Gastroesophageal sphincter (tissue), 4 donors: Measurements from ENCODE around the gene ALDH1A1. TPM values are rescaled to one million over a fixed set of nuclear protein-coding genes. Genes with fewer than 3 reads are reported as not detected.
A peak's percentile ranks its signal among the peaks of the same experiment; 100 is the strongest.

Experiments used
- ATAC-seq: fragments of 150-250 bp; one replicate; pipeline ENCODE4 v1.9.1; 2016; ENCODE audit warnings: mild to moderate bottlenecking, moderate library complexity
- H3K27ac ChIP-seq, 4 donors: fragments of 200-600 bp; sonication (generic) in 3 of 4; 1 replicate in 3 of 4; 2 replicates in 1 of 4; pipeline ENCODE4 v1.5.1; 2016 to 2019
- H3K27me3 ChIP-seq: fragments of 200-600 bp; sonication (generic); one replicate; pipeline ENCODE4 v1.5.1; 2019
- H3K36me3 ChIP-seq, 2 donors: fragments of 200-600 bp; sonication (generic); one replicate each; pipeline ENCODE4 v1.5.1; 2019; ENCODE audit warnings: control low read depth in 1 of 2
- H3K4me1 ChIP-seq, 3 donors: fragments of 200-600 bp; sonication (generic); 1 replicate in 2 of 3; 2 replicates in 1 of 3; pipeline ENCODE4 v1.5.1; 2016 to 2019; ENCODE audit warnings: control low read depth in 2 of 3
- H3K4me3 ChIP-seq, 2 donors: fragments of 200-600 bp; sonication (generic); one replicate each; pipeline ENCODE4 v1.5.1; 2019; ENCODE audit warnings: mild to moderate bottlenecking in 1 of 2, moderate library complexity in 1 of 2
- H3K9me3 ChIP-seq, 3 donors: fragments of 200-600 bp; sonication (generic); one replicate each; pipeline ENCODE4 v1.5.1; 2017 to 2019; ENCODE audit warnings: control low read depth in 2 of 3
- EP300 ChIP-seq: sonication (generic); formaldehyde crosslinking; IDR thresholded peaks from one replicate; pipeline ENCODE4 v1.6.1; 2017; ENCODE audit warnings: antibody characterized with exemption, mild to moderate bottlenecking
- POLR2A ChIP-seq, 2 donors: fragments of 450-650 bp; IDR thresholded peaks; one replicate each; pipeline ENCODE4 v1.6.1; 2017; ENCODE audit warnings: antibody characterized with exemption in 2 of 2, mild to moderate bottlenecking in 2 of 2, moderate library complexity in 1 of 2
- POLR2AphosphoS5 ChIP-seq: sonication (generic); formaldehyde crosslinking; IDR thresholded peaks from one replicate; pipeline ENCODE4 v1.6.1; 2017; ENCODE audit warnings: antibody characterized with exemption
- WGBS, 2 donors: methylation state at CpG; one replicate each; pipeline ENCODE4 v1.1.5; 2018; ENCODE audit warnings: low coverage in 1 of 2; 5-methylcytosine and 5-hydroxymethylcytosine counted together
- total RNA-seq, 4 donors: library from RNA; depleted of rRNA; stranded (reverse); fragments of >200 nt; gene quantifications; one replicate each; pipeline ENCODE4 v1.1.0, GENCODE V29; 2016
- TF ChIP-seq, protein P1 (sequence below), 4 experiments: fragments of 200-600 bp in 2 of 4; fragments of 450-650 bp in 2 of 4; sonication (generic) in 1 of 4; IDR thresholded peaks; one replicate each; pipeline ENCODE4 v1.5.1; 2017 to 2019; ENCODE audit warnings: antibody characterized with exemption in 4 of 4, mild to moderate bottlenecking in 2 of 4, moderate library complexity in 2 of 4

ALDH1A1 gene
- total RNA-seq, 4 donors from 2014 or later, result 49.2 to 118 (median 83.9) TPM

DNA sequence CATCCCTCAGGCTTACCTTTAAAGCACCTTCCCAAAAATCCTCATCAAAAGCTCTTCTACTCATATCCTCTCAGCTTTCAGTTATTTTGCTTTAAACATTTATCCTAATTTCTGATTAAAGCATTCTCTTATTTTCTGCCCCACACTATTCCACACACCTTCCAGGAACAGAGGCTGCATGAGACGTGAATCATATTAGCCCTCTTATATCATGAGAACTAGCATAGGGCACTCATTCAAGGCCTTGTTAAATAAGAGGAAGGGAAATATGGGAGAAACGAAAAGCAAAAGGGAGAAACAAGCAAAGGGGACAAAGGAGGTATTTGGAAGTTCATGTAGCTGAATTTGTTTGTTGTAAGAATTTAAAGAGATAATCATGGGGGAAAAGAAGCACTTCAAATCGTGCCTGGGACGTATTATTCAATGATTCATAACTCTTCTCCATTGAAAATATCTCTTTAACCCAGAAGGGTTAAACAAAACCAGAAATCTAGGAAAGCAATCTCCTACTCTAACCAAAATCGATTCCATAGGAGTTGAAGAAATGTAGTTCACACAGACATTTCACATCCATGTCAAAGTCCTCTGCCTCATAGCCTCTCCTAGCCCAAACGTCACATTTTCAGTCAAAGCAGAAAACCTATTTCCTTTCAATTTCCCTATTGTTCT is 4.1 kb downstream of the ALDH1A1 start:
- WGBS, 2 donors, result 61% methylated on average over 2 to 6 of the region's 6 CpGs
- Histone ChIP-seq H3K4me3 (peak overlapping the region in 1 of 2 donors; percentile 19), H3K9me3 (no peaks in the 10 kb centered on the region), H3K27me3 (no peaks in the 10 kb centered on the region), H3K36me3 (no peaks in the 10 kb centered on the region), H3K27ac (peak overlapping the region in 2 of 4 donors; percentile 35 to 42), H3K4me1 (peaks cover 0 to 40% (median 0%) of the 10 kb centered on the region in 3 donors)
- TF ChIP-seq POLR2A (IDR thresholded peaks at IDR 0.05), result no peak
- no peak for TF ChIP-seq EP300
- no peak for TF ChIP-seq POLR2AphosphoS5
- TF ChIP-seq, protein P1, sequence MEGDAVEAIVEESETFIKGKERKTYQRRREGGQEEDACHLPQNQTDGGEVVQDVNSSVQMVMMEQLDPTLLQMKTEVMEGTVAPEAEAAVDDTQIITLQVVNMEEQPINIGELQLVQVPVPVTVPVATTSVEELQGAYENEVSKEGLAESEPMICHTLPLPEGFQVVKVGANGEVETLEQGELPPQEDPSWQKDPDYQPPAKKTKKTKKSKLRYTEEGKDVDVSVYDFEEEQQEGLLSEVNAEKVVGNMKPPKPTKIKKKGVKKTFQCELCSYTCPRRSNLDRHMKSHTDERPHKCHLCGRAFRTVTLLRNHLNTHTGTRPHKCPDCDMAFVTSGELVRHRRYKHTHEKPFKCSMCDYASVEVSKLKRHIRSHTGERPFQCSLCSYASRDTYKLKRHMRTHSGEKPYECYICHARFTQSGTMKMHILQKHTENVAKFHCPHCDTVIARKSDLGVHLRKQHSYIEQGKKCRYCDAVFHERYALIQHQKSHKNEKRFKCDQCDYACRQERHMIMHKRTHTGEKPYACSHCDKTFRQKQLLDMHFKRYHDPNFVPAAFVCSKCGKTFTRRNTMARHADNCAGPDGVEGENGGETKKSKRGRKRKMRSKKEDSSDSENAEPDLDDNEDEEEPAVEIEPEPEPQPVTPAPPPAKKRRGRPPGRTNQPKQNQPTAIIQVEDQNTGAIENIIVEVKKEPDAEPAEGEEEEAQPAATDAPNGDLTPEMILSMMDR (IDR thresholded peaks at IDR 0.05), result no peak
- ATAC-seq, result no peak

DNA sequence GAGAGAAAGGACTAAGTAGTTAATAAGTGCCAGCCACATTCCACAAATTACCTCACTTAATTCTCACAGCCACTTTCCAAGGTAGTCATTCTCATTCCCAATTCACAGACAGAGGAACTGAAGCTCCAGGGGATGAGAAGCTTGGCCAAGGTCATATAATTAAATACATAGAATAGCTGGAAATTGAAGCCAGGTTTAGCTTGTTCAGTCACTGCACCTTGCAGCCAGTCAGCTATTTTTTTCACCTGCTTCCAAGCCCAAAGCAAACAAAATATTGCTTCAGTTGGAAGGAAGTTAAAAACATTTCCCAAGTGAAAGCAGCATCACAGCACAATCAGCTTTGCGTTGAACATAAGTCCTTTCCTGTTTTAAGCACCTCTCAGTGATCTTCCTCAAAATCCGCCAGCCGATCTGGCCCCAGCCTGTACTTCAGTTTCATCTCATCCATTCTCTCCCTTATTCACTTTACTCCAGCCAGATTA is 4.8 kb downstream of the ALDH1A1 start:
- Histone ChIP-seq H3K4me3 (no peak overlapping the region), H3K9me3 (no peaks in the 10 kb centered on the region), H3K36me3 (no peaks in the 10 kb centered on the region), H3K27me3 (no peaks in the 10 kb centered on the region), H3K27ac (peak overlapping the region in 2 of 4 donors; percentile 35 to 42), H3K4me1 (peaks cover 0 to 33% (median 0%) of the 10 kb centered on the region in 3 donors)
- 70 to 81% methylated on average over 3 of the region's 3 CpGs for WGBS, 2 donors
- ATAC-seq, result no peak
- TF ChIP-seq, protein P1 (IDR thresholded peaks at IDR 0.05), result no peak
- TF ChIP-seq EP300, result no peak
- TF ChIP-seq POLR2A (IDR thresholded peaks at IDR 0.05), result no peak
- no peak for TF ChIP-seq POLR2AphosphoS5

DNA sequence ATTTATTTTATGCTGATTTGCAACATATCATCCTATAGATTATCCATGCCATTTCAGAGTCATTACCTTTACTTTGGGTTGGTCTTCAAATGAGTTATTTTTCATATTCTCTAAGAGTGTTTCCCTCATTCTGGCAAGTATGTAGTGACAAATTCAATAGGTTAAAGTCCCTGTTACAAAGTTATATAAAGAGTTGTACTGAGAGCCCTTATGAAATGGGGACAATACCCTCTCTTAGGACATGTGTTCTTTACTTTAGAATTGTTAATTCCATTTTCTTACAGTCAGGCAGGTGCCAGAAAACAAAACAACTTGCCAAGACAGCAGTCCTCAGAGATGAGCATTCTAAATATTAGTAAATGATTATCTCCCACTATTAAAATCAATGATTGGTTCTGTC is 6.0 kb downstream of the ALDH1A1 start:
- no peaks in the 10 kb centered on the region for H3K9me3 ChIP-seq
- H3K27me3 ChIP-seq, result no peaks in the 10 kb centered on the region
- TF ChIP-seq, protein P1 (IDR thresholded peaks at IDR 0.05), result no peak
- TF ChIP-seq EP300 (no peak), POLR2AphosphoS5 (no peak), POLR2A (IDR thresholded peaks at IDR 0.05) (no peak)
- H3K4me1 ChIP-seq, result peaks cover 0 to 21% (median 0%) of the 10 kb centered on the region in 3 donors
- no peak for ATAC-seq
- H3K4me3 ChIP-seq, result no peak overlapping the region
- H3K27ac ChIP-seq, result no peak overlapping the region
- no peaks in the 10 kb centered on the region for H3K36me3 ChIP-seq

DNA sequence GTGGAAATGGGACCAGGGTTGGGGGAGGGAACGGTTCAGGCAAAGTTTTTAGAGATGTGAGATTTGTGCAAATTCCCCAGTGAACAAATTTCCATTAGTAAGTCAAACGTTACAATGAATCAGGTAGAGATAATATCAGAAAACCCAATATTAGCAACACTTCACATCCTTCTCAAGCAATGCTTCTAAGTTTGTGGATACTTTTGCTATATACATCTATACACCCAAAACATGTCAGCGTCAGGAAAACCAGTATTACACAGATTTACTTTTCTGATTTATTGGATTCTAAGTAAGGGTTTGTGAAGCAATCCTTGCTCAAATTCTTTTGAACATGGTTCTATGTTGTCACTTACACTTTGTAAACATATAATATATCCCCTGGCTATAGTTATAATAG is 6.5 kb downstream of the ALDH1A1 start:
- H3K27me3 ChIP-seq, result no peaks in the 10 kb centered on the region
- H3K9me3 ChIP-seq, result no peaks in the 10 kb centered on the region
- ATAC-seq, result no peak
- no peaks in the 10 kb centered on the region for H3K36me3 ChIP-seq
- WGBS, 2 donors, result 77 to 83% methylated on average over 3 of the region's 3 CpGs
- no peak overlapping the region for H3K4me3 ChIP-seq
- peaks cover 0 to 16% (median 0%) of the 10 kb centered on the region in 3 donors for H3K4me1 ChIP-seq
- TF ChIP-seq POLR2AphosphoS5, result no peak
- TF ChIP-seq, protein P1 (IDR thresholded peaks at IDR 0.05), result no peak
- no peak for TF ChIP-seq EP300
- no peak overlapping the region for H3K27ac ChIP-seq

DNA sequence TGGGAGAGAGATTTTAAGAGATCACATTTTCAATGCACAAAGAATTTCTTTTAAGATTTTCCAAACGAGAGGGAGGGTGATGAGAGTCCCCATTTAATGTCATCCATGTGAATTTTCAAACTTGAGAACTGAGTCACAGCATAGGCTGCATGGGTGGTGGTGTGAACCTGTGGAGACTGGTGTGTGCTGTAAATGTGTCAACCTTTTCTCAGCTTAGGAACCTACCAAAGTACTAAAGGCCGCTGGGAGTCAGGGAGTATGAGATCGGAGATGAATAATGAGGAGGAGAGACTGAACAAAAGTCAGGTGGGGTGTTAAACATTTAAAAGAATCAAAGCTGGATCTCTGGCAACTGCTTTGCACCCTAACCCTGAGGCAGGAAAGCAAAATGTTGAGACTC is 7.5 kb downstream of the ALDH1A1 start:
- no peak for ATAC-seq
- 63 to 78% methylated on average over 2 to 3 of the region's 3 CpGs for WGBS, 2 donors
- H3K36me3 ChIP-seq, result no peaks in the 10 kb centered on the region
- H3K27me3 ChIP-seq, result no peaks in the 10 kb centered on the region
- H3K9me3 ChIP-seq, result no peaks in the 10 kb centered on the region
- TF ChIP-seq POLR2AphosphoS5 (no peak), POLR2A (IDR thresholded peaks at IDR 0.05) (no peak), EP300 (no peak)
- TF ChIP-seq, protein P1 (IDR thresholded peaks at IDR 0.05), result no peak
- no peak overlapping the region for H3K27ac ChIP-seq
- H3K4me3 ChIP-seq, result no peak overlapping the region
- peaks cover 0 to 9% (median 0%) of the 10 kb centered on the region in 3 donors for H3K4me1 ChIP-seq
